ENCODE data around the gene GOLM1.

GRCh38 chr9:86079421-86079831, 19.9 kb downstream of the GOLM1 start:
- no peak for TF ChIP-seq SKIL (IDR thresholded peaks at IDR 0.05; ENCODE audit: low read depth, poor library complexity, severe bottlenecking)
- no peak for TF ChIP-seq BACH1 (IDR thresholded peaks at IDR 0.05; ENCODE audit: borderline replicate concordance)
- no peak for TF ChIP-seq CTCF (IDR thresholded peaks at IDR 0.05 in 2 of 3, conservative IDR thresholded peaks at IDR 0.05 in 1 of 3; ENCODE audit: control insufficient read depth in 2 of 3, extremely low read depth in 1 of 3, insufficient read depth in 1 of 3, low read depth in 3 of 3, low read length in 3 of 3)
- TF ChIP-seq CHD4 (IDR thresholded peaks at IDR 0.05): no peak
- TF ChIP-seq CEBPZ (IDR thresholded peaks at IDR 0.05; ENCODE audit: low read depth, low read length): no peak
- no peak for TF ChIP-seq ATF2 (IDR thresholded peaks at IDR 0.05; ENCODE audit: low read length)
- no peak for TF ChIP-seq NR2F1 (conservative IDR thresholded peaks at IDR 0.05)
- TF ChIP-seq CBX5 (IDR thresholded peaks at IDR 0.05; ENCODE audit: low read depth): no peak
